NCI-H510A (cell line): ENCODE measurements around the gene SCN4B.

Experiments used
- DNase-seq: peaks from one replicate; lab custom pipeline; 2025; lab: John Stamatoyannopoulos, UW

The SCN4B gene

DNA sequence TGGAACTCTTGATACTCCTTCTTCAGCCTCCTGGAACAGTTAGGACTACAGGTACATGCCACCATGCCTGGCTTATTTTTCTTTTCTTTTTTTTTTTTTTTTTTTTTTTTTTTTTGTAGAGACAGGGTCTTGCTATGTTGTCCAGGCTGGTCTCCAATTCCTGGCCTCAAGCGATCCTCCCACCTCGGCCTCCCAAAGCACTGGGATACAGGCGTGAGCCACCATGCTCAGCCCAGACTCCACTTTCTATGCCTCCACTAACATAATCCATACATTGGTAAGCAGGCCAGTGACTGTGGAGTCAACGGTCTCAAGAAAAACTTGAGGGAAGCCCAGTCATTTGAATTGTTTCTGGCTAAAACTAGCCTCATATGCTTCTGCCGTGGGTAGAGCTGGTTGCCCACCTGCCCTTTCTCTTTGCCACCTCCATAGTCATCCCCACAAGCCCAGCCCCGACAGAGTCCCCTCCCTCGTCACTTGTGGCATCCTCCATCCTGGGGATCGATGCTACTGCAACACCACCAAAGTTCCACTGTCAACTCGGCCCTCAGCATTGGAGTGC is 21.5 kb upstream of the SCN4B start:
- no peak for DNase-seq

DNA sequence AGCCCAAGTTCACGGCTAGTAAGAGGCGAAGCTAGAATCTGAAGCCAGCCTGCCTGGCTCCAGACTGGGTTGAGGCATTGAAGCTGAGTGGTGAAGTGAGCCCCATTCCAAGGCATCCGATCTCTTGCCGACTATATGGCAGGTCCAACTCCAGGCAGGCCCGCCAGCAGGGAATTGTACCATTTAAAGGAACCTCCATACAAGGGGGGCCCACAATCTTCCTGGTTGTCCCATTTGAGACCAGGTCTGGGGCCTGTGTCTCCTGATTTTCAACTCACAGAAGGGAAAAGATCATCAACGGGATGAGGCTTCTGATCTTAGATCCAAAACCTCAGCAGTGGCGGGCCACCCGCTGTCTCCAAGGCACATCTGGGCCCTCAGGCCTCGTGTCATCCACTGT is 19.7 kb upstream of the SCN4B start:
- DNase-seq, result no peak

DNA sequence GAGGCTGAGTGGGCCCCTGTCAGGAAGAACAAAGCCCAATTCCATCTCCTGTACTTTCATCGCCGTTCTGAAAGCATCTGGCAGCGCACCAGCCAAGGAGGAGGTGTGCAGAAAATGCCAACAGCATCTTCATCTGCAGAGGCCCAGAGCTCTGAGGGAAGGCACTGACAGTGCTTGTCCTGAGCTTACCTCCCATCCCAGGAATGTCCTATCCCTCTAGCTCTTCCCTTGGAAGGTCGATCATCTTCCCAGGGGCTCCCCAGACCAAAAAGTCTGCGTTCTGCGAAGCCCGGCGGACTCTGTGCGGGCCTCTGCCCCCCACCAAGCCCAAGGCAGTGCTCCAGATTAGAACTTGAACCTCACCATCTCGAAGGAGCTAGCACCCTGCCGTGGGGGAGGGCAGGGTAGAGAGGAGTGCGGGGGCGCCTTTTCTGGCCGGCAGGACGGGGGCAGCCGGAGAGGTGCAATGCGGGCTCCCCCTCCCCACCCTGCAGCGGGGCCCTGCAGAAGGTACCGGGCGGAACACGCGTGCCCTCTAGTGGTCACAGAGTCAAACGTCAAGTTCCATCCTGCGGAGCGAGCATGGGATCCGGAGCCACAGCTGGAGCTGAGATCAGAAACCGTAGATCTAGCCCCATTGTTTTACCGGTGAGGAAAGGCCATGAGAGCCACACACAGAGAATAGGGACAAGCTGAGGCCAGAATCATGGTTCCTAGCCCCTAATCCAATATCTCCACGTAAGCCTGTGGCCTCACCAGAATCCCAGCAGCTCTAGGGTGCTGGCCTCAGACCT is 18.8 kb upstream of the SCN4B start:
- no peak for DNase-seq

DNA sequence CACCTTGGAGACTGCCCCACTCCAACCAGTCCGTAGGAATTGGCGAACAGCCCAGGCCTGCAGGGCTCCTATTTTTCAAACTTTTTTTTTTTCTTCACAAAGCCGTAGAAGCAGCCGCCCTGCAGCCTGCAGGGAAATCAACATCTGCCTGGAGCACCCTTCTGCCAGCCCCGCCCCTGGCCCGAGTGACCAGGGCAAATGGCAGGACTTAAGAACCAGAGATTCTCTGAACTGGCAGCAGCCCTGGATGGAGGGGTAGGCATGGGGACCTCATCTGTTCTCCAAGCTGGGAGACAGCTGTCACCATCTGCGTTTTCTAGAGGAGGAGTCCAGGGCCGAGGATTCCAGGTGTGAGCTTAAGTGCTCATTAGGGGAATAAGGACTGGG is 18.3 kb upstream of the SCN4B start:
- DNase-seq, result no peak

DNA sequence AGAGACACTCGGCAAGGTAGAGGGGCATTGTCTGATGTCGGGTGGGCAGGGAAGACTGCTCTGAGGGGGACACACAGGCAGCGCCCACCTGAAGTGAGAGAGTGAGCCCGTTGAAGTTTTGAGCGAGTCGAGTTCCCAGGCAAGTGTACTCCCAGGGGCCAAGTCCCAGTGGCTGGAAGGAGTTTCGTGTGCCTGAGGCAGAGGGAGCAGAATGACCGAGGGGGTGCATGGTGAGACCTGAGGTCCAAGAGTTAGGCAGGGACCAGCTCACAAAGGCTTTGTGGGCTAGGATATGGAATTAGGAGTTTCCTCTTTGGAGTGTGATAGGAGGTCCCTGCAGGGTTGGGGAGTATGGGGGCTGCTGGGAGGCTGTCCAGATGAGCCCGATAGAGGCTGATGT is 17.6 kb upstream of the SCN4B start:
- no peak for DNase-seq

DNA sequence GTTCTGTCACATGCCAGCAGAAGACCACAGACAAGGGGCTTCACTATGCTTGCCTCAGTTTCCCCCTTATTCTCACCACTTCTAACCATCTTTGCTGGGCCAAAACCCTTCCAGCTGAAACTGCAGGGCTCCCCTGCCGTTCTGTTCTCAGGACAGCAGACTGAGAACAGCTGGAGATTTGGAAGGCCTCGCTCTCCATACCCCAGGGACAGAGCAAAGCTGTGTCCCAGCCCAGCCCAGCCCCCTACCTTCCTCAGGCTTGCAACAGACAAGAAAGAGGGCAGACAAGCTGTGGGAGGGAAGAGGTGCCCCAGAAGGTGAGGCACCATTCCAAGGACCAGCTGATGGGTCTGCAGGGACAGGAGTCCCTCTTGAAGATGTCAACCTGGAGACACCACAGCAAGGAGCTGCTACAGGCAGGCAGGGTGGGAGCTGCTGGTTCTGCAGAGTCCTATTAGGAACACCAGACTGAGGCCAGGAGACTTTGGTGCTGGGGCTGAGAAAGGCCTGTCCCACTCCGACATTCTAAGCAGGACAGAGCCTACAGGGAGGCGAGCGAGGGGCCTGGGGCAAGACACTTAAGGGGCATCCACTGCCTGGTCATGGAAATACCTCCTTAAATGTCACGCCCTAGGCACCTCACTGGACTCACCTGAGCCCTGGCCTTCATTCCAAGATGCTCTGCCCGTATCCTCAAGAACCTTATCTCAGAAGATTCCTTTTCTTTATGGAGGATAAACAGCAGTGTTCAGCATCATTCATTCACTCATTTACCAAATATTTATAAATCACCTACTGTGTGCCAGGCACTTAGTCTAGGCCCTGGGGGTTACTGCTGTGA is 16.9 kb upstream of the SCN4B start:
- no peak for DNase-seq

DNA sequence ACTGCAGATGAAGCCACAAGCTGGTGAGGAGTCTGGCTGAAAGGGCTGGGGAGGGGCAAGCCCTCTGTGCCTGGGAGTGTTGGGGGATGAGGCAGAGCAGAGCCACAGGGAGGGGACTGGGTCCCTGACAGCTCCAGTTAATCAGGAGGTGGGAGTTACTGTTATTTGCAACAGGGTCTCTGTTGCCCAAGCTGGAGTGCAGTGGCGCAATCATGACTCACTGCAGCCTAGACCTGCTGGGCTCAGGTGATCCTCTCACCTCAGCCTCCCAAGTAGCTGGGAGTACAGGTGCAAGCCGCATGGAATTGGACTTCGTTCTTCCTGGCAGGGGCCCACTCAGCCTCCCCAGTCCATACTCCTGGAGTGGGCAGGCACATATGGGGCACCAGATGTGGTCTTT is 16.1 kb upstream of the SCN4B start:
- no peak for DNase-seq

DNA sequence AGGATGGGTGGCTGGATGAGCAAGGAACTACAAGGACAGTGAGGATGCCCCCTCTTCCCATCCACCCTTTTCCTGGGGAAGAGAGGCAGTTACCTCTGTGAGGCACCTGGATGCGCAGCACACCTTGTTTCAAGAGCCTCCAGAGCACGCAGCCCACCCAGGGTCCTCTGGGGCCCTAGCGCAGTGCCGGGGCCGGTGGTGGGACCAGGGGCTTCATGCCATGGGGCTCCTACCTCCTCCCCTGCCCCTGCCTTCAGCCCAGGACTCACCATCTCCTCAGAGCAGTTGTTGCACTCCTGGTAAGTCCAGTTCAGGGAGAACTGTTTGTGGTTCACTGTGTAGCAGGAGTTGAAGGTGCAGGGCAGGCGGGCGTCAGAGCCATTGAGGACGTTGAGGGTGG is 15.7 kb upstream of the SCN4B start:
- DNase-seq, result no peak

DNA sequence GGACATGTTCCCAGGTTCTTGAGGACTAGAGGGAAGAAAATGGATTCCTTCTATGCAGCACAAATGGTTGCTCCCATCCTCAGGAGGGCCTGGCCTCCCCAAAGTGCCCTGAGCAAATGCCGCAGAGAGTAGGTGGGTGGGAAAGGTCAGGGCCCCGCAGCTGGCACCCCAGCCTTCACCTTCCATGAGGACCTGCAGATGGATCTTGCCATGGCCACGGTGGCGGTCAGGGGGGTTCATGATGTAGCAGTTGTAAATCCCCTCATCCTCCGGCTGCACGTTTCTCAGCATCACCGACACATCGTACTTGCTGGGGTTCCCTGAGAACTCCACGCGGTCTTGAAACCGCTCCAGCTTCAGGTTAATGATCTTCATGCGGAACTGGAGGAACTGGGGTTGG is 15.3 kb upstream of the SCN4B start:
- no peak for DNase-seq

DNA sequence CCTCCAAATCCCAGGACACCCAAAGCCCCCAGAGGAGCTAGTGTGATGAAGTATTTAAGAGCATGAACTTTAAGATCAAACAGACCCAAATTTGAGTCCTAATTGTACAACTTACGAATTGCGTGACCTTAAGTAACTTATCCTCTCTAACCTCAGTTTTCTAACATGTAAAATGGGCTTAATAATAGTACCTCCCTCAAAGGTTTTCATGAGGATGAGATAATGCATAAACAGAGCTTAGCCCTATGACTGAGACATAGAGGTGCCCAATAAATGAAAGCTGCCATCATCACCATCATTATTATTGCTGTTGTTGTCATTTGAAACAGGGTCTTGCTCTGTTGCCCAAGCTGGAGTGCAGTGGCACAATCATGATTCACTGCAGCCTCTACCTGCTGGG is 14.6 kb upstream of the SCN4B start:
- DNase-seq, result no peak

DNA sequence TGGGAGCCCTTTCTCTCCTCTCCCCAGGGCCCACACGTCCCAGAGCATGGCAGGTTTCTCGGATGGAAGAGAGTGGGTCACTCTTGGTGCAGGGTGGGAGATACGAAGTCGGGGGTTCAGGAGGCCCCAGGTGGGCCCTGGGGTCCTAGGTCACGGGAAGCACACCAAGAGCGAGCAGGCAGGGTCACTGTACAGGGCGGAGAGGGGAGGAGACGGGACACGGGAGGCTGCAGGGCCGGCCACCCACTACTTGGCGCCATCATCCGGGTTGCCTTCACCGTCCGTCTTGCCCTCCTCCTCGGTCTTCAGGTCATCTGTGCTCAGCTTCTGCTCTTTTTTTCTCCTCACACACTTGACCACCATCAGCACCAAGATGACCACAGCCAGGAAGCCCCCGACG is 14.0 kb upstream of the SCN4B start:
- DNase-seq, result no peak

DNA sequence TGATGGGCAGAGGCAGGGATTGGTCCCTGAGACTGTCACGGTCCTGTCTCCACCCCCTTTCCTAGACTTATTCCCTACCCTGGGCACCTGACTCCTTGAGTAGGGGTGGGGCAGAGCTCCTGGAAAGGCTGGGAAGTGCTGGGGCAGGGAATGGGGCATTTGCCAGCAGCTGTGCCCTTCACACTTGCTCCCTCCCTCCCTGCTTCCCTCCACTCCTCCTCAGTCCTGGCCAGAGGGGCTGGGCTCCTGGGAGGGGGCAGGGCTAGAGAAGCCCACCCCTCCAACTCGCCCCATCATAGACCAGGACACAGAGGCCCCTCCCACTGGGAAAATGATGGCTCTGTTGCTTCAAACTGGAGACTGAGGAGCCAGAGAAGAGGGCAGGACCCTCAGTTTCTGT is 12.3 kb upstream of the SCN4B start:
- DNase-seq, result no peak

DNA sequence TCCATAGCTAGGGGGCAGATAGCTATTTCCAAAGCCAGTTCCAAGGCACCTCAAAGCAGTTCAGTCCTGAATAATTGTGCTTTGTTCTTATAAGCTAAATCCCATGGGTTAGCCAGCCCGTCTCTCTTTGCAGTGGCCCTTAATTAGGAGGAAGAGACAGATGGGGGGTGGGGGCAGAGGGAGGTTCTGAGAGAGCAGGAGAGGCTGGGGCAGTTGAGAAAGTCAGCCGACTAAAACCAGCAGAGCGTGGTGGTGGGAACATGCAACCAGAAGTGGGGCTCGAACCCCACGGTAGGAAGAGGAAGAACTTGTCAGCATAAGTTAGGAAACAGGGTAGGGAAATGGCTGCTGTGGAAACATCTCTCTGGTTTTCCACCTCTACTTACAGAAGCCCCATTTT is 10.9 kb upstream of the SCN4B start:
- no peak for DNase-seq

DNA sequence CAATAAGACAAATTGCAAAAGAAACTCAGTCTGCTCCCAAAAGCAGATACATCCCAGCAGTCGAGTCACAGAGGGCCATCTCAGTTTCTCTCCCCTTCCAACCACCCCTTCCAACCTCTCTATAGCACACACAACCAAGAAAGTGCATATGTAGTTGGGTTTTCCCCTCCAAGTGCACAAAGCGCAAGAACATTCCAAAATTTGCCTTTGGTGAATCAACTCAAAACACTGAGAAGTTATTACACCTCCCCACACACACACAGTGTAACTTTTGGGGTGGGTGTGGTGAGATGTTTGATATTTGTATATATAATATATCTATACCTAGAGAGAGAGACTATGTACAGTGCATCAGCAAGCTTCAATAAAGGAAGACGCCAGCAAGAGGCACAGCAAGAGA is 10.2 kb upstream of the SCN4B start:
- no peak for DNase-seq

DNA sequence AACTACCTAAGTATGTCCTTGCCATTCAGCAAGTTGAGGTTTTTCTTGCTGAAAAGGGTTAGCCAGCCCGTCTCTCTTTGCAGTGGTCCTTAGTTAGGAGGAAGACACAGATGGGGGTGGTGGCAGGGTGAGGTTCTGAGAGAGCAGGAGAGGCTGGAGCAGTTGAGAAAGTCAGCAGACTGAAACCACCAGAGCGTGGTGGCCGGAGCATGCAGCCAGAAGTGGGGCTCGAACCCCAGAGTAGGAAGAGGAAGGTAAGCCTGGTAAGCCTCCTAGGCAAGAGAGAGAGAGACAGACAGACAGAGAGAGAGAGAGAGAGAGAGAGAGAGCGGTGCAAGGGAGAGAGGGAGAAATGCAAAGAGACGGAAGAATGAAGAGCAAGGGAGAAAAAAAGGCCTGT is 9.2 kb upstream of the SCN4B start:
- no peak for DNase-seq

DNA sequence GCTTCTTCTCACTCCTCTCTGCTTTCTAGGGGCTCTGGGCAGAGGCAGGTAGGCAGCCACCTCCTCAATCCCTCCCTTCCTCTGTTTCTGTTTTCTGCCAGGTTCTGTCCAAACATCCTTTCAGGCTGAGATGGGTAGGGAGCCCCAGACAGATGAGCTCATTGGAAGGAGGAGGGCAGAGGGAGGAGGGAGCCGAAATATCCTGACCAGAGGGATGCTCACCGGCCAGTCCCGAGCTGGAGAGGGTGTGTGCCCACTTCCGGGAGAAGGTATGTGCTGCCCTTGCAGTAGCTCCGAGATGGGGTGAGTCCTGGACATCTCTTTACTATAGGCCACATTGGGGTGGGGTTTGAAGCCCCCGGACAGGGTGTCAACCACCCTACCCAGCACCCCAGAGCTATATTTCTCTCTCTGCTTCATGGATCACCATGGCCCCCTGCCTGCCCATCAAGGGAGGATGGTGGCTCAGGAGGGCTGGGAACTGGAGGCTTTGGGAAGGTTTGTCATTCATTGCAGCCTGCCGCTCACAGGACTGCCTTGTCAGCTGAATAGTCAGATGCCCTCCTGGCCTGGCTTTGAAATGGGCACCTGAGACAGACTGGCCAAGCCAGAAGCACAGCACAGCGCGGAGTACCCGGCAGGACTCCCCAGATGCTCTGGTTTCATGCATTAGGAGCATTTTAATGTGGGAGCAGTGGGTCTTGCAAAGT is 4.7 kb upstream of the SCN4B start:
- DNase-seq, result no peak

DNA sequence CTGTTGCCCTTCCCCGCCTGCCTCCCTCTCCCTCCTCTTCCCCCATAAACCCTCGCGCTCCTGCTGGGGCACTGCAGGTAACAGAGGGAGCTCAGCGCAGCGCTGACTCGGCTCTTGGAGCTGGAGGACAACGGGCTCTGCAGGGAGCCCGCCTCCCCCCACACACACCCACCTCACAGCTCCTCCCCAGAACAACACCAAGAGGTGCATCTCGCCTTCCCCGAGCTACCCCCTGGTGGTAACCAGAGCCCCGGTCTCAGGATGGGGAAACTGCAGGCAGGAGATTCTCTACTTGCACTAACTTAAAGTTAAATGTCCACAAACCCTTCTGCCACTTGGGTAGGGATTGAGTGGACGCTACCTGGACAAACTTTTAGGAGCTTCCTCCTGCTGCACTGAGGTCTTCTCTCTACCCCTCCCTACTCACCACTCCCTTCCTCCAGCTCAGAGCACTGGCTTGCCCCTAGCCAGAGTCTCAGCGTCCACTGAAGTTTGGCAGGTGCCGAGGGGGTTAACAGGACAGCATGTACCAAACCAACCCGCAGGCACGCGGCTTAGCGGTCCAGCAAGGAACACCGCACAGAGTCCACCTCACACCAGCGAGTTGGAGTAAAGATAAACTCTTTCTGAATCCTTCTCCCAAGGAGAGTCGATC is 4.0 kb upstream of the SCN4B start:
- peak; percentile 54 for DNase-seq

DNA sequence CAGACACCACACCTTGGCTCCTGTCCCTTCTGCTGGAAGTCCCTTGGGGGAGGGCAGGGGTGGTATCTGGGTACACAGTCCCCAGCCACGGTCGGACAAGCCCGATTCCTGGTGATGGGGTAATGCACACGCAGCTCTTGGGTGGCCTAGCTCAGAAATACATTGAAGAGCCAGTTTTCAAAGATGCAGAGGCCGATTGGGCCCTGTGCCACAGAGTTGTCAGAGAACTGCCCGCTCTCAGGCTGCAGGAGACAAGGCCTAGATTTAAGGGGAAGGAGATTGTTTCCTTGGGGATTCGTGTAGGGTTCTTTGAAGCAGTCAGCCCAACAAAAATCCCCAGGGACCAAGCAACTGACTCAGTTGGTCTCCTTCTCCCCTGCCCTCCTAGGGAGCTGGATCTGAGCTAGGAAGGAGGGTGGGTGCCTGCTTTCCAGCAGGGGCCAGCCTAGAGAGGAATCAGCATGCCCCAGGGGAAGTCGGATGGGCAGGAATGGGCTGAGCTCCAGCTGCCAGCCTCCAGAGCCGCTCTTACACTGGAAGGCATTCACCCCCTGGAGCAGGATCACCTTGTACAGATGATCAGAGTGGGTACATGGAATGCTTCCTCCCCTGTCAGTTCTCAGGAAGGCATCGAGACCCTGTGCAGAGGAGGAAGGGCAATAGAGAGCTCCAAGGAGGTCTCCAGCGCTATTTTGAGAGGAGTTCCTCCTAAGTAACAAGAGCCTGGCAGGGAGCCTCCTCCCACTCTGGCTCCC is 3.3 kb upstream of the SCN4B start:
- no peak for DNase-seq

DNA sequence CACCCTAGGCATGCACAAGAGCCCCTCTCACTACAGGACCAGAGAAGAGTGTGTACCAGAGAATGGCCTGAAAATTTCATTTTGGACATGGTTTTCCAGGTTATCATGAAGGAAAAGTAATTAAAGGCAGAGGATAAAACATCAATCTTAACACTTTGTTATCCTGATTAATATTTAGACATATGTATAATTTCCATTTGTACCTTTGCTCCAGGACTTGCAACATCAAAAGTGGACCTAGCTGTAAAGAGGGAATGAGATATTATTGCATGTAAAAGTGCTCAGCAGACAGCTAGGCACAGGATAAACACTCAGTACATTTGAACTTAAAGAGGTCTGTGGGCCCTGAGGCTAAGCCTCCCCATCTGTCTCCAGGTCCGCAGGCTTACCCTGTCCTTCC is 2.0 kb upstream of the SCN4B start:
- DNase-seq, result no peak

DNA sequence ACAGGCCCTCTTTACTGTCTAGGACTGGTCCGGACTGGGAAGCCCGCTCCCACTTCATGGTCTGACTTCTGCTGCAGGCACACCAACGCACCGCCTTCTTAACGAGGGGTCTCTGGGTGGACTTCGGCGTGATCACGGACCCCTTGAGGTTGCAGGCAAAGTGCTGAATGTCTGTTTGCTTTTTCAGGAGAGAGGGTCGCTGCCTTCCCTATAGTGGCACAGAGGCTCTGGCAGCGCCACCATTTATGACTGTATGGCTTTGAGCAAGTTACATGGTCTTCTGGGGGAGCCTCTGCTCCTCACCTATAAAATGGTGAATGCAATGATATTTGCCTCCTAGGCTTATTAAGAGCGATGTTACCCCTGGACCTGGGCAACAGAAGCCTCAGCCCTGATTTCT is 1.4 kb upstream of the SCN4B start:
- no peak for DNase-seq

DNA sequence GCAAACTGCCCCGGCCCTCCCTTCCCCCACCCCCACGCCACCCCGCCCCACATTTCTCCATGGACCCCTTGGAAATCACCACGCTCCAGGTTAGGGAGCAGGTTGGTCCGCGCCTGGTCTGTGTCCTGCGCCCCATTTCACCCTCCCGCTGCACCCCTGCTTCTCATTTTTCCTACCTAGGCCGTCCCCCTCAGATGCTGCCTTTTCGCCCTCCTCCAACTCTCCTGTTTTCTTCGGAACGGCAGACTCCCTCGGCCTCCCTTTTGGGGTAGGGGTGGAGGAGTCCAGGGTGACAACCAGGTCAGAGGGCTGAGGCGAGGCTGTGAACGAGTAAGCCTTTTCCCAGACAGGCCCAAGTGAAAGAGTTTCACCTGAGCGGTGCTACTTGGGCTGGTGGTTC is 893 bp upstream of the SCN4B start:
- DNase-seq, result no peak
